GM12878 (cell line): ENCODE data around the gene KCNJ3. TPM values are rescaled to one million over a fixed set of nuclear protein-coding genes. Genes with fewer than 3 reads are reported as not detected.

Experiments used
- ATAC-seq: fragments of 200-7000 bp; cut with Tn5 transposase; 3 replicates; pipeline ENCODE4 v1.9.1; 2020; ENCODE audit warnings: mild to moderate bottlenecking, moderate library complexity
- BruUV-seq: library from RNA; stranded (reverse); fragments of 400-500 nt; replicated peaks from 2 replicates; lab custom pipeline; 2021; lab: Mats Ljungman, UMichigan
- CTCF ChIA-PET: fragments of 300-600 bp; sonication (Branson Sonifier 250); formaldehyde crosslinking; extraction: SDS; loops from one replicate; lab custom pipeline; 2021; ENCODE audit warnings: inconsistent platforms; lab: Yijun Ruan, JAX
- POLR2A ChIA-PET: fragments of 350-600 bp; formaldehyde crosslinking; extraction: SDS; loops from one replicate; lab custom pipeline; 2021; ENCODE audit warnings: inconsistent platforms; lab: Charles Lee
- RAD21 ChIA-PET: fragments of 300-600 bp; sonication (Branson Sonifier 250); formaldehyde crosslinking; loops from one replicate; lab custom pipeline; 2023; ENCODE audit warnings: antibody characterized with exemption; ENCODE audit not compliant: unreplicated experiment; lab: Charles Lee
- SMC1A ChIA-PET: fragments of 300-600 bp; sonication (Branson Sonifier 250); formaldehyde crosslinking; loops from one replicate; lab custom pipeline; 2023; ENCODE audit not compliant: unreplicated experiment, uncharacterized antibody; lab: Charles Lee
- DNase-seq: peaks from one replicate; pipeline ENCODE4 v3.0.0-alpha.2; 2011; ENCODE audit warnings: low read depth, low spot score
- FAIRE-seq: peaks from 3 replicates; lab custom pipeline; 2011; peaks lifted over from hg19 to GRCh38; lab: Jason Lieb, UNC
- H2AFZ ChIP-seq: 2 replicates; pipeline ENCODE4 v1.6.0; 2011; ENCODE audit warnings: low read depth, low read length, control low read depth; ENCODE audit not compliant: control insufficient read depth
- H3K27ac ChIP-seq: 2 replicates; pipeline ENCODE4 v1.5.1; 2011; ENCODE audit warnings: control low read depth; ENCODE audit not compliant: control insufficient read depth, insufficient read depth
- H3K27me3 ChIP-seq, 2 experiments: replicated peaks in 1 of 2; 2 replicates each; pipeline versions ENCODE4 v1.6.0 to v1.6.1; 2011; ENCODE audit warnings: low read length in 1 of 2; ENCODE audit not compliant: control insufficient read depth in 2 of 2, insufficient read depth in 2 of 2
- H3K36me3 ChIP-seq, 2 experiments: 2 replicates each; pipeline ENCODE4 v1.5.1; 2011; ENCODE audit warnings: low read length in 1 of 2; ENCODE audit not compliant: control insufficient read depth in 2 of 2, insufficient read depth in 2 of 2
- H3K4me1 ChIP-seq: 2 replicates; pipeline ENCODE4 v1.6.1; 2011; ENCODE audit warnings: mild to moderate bottlenecking, low read length, moderate library complexity, mixed read lengths; ENCODE audit not compliant: control insufficient read depth, insufficient read depth
- H3K4me2 ChIP-seq: 2 replicates; pipeline ENCODE4 v1.6.0; 2011; ENCODE audit warnings: control low read depth; ENCODE audit not compliant: control insufficient read depth, insufficient read depth
- H3K4me3 ChIP-seq: fragments of 200-600 bp; sonication (generic); 2 replicates; pipeline ENCODE4 v1.5.1; 2016
- H3K79me2 ChIP-seq: 2 replicates; pipeline ENCODE4 v1.6.0; 2011; ENCODE audit warnings: low read length; ENCODE audit not compliant: control insufficient read depth, insufficient read depth
- H3K9ac ChIP-seq: 2 replicates; pipeline ENCODE4 v1.8.0; 2011; ENCODE audit warnings: low read length, control low read depth, mixed read lengths; ENCODE audit not compliant: control insufficient read depth, insufficient read depth
- H3K9me3 ChIP-seq: replicated peaks from 3 replicates; pipeline ENCODE4 v1.5.1; 2011; ENCODE audit warnings: mild to moderate bottlenecking, low read length; ENCODE audit not compliant: control insufficient read depth, insufficient read depth
- H4K20me1 ChIP-seq: 2 replicates; pipeline ENCODE4 v1.6.0; 2011; ENCODE audit not compliant: control insufficient read depth, insufficient read depth
- CBX5 ChIP-seq: sonication (generic); IDR thresholded peaks from 2 replicates; pipeline ENCODE4 v1.6.1; 2016; ENCODE audit warnings: low read depth, moderate library complexity, mild to moderate bottlenecking, inconsistent platforms
- CHD2 ChIP-seq: IDR thresholded peaks from 2 replicates; pipeline ENCODE4 v1.6.1; 2011; ENCODE audit warnings: low read depth, low read length, improper control_type of control experiment, borderline replicate concordance
- ETV6 ChIP-seq, 2 experiments: fragments of 450-650 bp in 1 of 2; IDR thresholded peaks in 1 of 2; conservative IDR thresholded peaks in 1 of 2; 2 replicates each; pipeline ENCODE4 v1.6.1; 2014; ENCODE audit warnings: antibody characterized with exemption in 1 of 2, borderline replicate concordance in 1 of 2, low read depth in 1 of 2, mild to moderate bottlenecking in 1 of 2, moderate library complexity in 1 of 2
- FOXM1 ChIP-seq: IDR thresholded peaks from 2 replicates; pipeline ENCODE4 v1.6.1; 2012; ENCODE audit warnings: low read depth, mild to moderate bottlenecking, inconsistent platforms, low read length, moderate library complexity
- HCFC1 ChIP-seq: fragments of 150-350 bp; IDR thresholded peaks from 2 replicates; pipeline ENCODE4 v1.6.1; 2014; ENCODE audit warnings: low read length
- IKZF1 ChIP-seq: fragments of 450-650 bp; conservative IDR thresholded peaks from 2 replicates; pipeline ENCODE4 v1.6.1; 2017; ENCODE audit warnings: antibody characterized with exemption, mild to moderate bottlenecking
- JUND ChIP-seq: IDR thresholded peaks from 2 replicates; pipeline ENCODE4 v1.6.1; 2012; ENCODE audit warnings: low read depth, mild to moderate bottlenecking, low read length, improper control_type of control experiment, moderate library complexity
- MYC ChIP-seq: IDR thresholded peaks from 2 replicates; pipeline ENCODE4 v1.6.1; 2011; ENCODE audit warnings: mild to moderate bottlenecking, low read length, moderate library complexity, inconsistent platforms; ENCODE audit not compliant: insufficient read depth, insufficient replicate concordance, insufficient read length, severe bottlenecking
- NR2C1 ChIP-seq: fragments of 450-650 bp; IDR thresholded peaks from 2 replicates; pipeline ENCODE4 v1.6.1; 2017; ENCODE audit warnings: antibody characterized with exemption, mild to moderate bottlenecking, moderate library complexity
- PAX5 ChIP-seq: IDR thresholded peaks from 2 replicates; pipeline ENCODE4 v1.6.1; 2011; ENCODE audit warnings: low read depth, low read length, borderline replicate concordance
- SMARCA5 ChIP-seq: fragments of 450-650 bp; IDR thresholded peaks from 2 replicates; pipeline ENCODE4 v1.6.1; 2017; ENCODE audit warnings: mild to moderate bottlenecking
- SMC3 ChIP-seq: IDR thresholded peaks from 2 replicates; pipeline ENCODE4 v1.6.1; 2011; ENCODE audit warnings: low read length, improper control_type of control experiment, borderline replicate concordance
- YBX1 ChIP-seq: fragments of 450-650 bp; IDR thresholded peaks from 2 replicates; pipeline ENCODE4 v1.6.1; 2016; ENCODE audit warnings: antibody characterized with exemption
- ZNF207 ChIP-seq: fragments of 450-650 bp; IDR thresholded peaks from 2 replicates; pipeline ENCODE4 v1.6.1; 2014; ENCODE audit warnings: antibody characterized with exemption, mild to moderate bottlenecking, borderline replicate concordance
- ZNF217 ChIP-seq: fragments of 450-650 bp; IDR thresholded peaks from 2 replicates; pipeline ENCODE4 v1.6.1; 2017; ENCODE audit warnings: antibody characterized with exemption, mild to moderate bottlenecking
- ZZZ3 ChIP-seq: IDR thresholded peaks from 2 replicates; pipeline ENCODE4 v1.6.1; 2011; ENCODE audit warnings: low read depth; ENCODE audit not compliant: control insufficient read depth, insufficient read length
- WGBS: methylation state at CpG from one replicate; pipeline ENCODE4 v1.1.6; 2016; ENCODE audit warnings: low lambda C conversion rate; ENCODE audit not compliant: insufficient replicate concordance, insufficient coverage; ENCODE audit errors: missing lambda C conversion rate; 5-methylcytosine and 5-hydroxymethylcytosine counted together
- in situ Hi-C: fragments of 300-500 bp; cut with MboI; formaldehyde crosslinking; loops from 9 replicates; pipeline ENCODE4 v1.14.3; 2018; ENCODE audit warnings: mixed read lengths
- intact Hi-C: fragments of 100-400 bp; cut with micrococcal nuclease; formaldehyde crosslinking; loops from one replicate; pipeline ENCODE4 v1.14.2; 2022; ENCODE audit not compliant: unreplicated experiment
- polyA plus RNA-seq, 11 experiments: library from polyadenylated mRNA; depleted of rRNA in 4 of 11; unstranded in 6 of 11; stranded (reverse) in 5 of 11; fragments of >200 nt; fragmentation: Nextera tagmentation in 4 of 11; fragmentation: Illumina TruSeq in 1 of 11; extraction: Ambion mirVana in 4 of 11; extraction: Trizol in 1 of 11; gene quantifications; 1 replicate in 1 of 11; 2 replicates in 10 of 11; pipeline versions ENCODE4 v1.2.1 to v1.2.3, GENCODE V29; 2011 to 2016; ENCODE audit warnings: inconsistent platforms in 2 of 11, missing spikeins in 2 of 11, low read depth in 1 of 11
- total RNA-seq, 4 experiments: library from RNA; depleted of rRNA in 3 of 4; stranded (reverse); fragments of >200 nt in 3 of 4; fragmentation: Illumina TruSeq in 1 of 4; extraction: Trizol in 1 of 4; gene quantifications; 2 replicates each; pipeline versions ENCODE4 v1.2.1 to v1.2.3, GENCODE V29; 2013 to 2021
- TF ChIP-seq, protein P1 (sequence below): fragments of 450-650 bp; IDR thresholded peaks from 2 replicates; pipeline ENCODE4 v1.6.1; 2017; ENCODE audit warnings: mild to moderate bottlenecking, low read depth, inconsistent platforms; ENCODE audit not compliant: poor library complexity, severe bottlenecking

KCNJ3 gene
- total and polyA plus RNA-seq, 10 of the 15 experiments (the other 5 are each of a cell fraction or from before 2014, with no cell fraction given), result 0.01 to 1.1 (median 0.04) TPM; not detected in 6

DNA sequence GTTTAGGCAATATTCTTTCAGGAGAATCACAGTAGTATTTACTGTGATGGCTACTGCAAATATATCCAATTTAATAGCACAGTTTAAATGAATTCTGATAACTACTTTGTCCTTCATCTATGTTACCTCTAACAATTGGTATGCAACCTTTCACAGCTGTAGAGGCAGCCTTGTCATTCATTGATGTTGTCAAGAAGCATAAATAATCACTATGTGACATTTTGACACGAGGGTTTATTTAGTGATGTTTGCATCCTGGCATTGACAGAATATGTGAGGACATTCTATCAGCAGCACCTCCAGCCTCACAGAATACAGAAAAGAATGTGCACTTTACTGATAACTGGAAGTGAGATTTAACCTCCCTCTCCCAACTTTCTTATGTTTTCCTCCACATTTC lies 9.3 kb upstream of the KCNJ3 start:
- Histone ChIP-seq H3K27me3 (no peaks in the 10 kb centered on the region), H3K4me1 (no peaks in the 10 kb centered on the region), H3K9me3 (no peaks in the 10 kb centered on the region), H3K36me3 (no peaks in the 10 kb centered on the region), H3K4me3 (no peak overlapping the region), H3K79me2 (no peaks in the 10 kb centered on the region), H3K9ac (no peak overlapping the region), H3K4me2 (no peak overlapping the region), H2AFZ (no peak overlapping the region), H4K20me1 (no peaks in the 10 kb centered on the region), H3K27ac (no peak overlapping the region)
- WGBS, result 0% methylated on average over 1 of the region's 1 CpG
- no peak for DNase-seq
- ChIA-PET RAD21 (no interaction called here), SMC1A (no interaction called here), CTCF (no interaction called here), POLR2A (no interaction called here)
- in situ Hi-C loops (no loop called here), intact Hi-C loops (no loop called here)
- FAIRE-seq, result no peak
- no peak for ATAC-seq
- BruUV-seq, result no TSS peak
- TF ChIP-seq ZNF217 (no peak), ZNF207 (no peak), MYC (no peak), ETV6 (conservative IDR thresholded peaks at IDR 0.05 in 1 of 2, IDR thresholded peaks at IDR 0.05 in 1 of 2; ENCODE audit: borderline replicate concordance in 1 of 2, low read depth in 1 of 2) (no peak)

GRCh38 chr2:154692927-154693326 lies 5.6 kb upstream of the KCNJ3 start:
- H3K4me3 ChIP-seq, result no peak overlapping the region
- H2AFZ ChIP-seq, result no peak overlapping the region
- CTCF ChIA-PET, result no interaction called here
- no peaks in the 10 kb centered on the region for H4K20me1 ChIP-seq
- H3K4me1 ChIP-seq, result no peaks in the 10 kb centered on the region
- SMC1A ChIA-PET, result no interaction called here
- FAIRE-seq (no peak), ATAC-seq (no peak), DNase-seq (no peak)
- H3K9ac ChIP-seq, result no peak overlapping the region
- RAD21 ChIA-PET, result no interaction called here
- BruUV-seq, result no TSS peak
- H3K36me3 ChIP-seq, result no peaks in the 10 kb centered on the region
- no peaks in the 10 kb centered on the region for H3K79me2 ChIP-seq
- no peak overlapping the region for H3K27ac ChIP-seq
- no peaks in the 10 kb centered on the region for H3K9me3 ChIP-seq
- in situ Hi-C loops, result no loop called here
- H3K27me3 ChIP-seq, result peaks cover 0 to 2% of the 10 kb centered on the region in 2 experiments; a peak in 2 of 4 replicates
- intact Hi-C loops, result no loop called here
- WGBS, result 29% methylated on average over 5 of the region's 5 CpGs
- no peak overlapping the region for H3K4me2 ChIP-seq
- POLR2A ChIA-PET, result no interaction called here
- TF ChIP-seq YBX1 (no peak), FOXM1 (no peak), HCFC1 (no peak), NR2C1 (no peak), CHD2 (no peak), SMARCA5 (no peak), SMC3 (no peak), IKZF1 (no peak), PAX5 (no peak), ZZZ3 (no peak), CBX5 (no peak), JUND (no peak)
- TF ChIP-seq, protein P1, sequence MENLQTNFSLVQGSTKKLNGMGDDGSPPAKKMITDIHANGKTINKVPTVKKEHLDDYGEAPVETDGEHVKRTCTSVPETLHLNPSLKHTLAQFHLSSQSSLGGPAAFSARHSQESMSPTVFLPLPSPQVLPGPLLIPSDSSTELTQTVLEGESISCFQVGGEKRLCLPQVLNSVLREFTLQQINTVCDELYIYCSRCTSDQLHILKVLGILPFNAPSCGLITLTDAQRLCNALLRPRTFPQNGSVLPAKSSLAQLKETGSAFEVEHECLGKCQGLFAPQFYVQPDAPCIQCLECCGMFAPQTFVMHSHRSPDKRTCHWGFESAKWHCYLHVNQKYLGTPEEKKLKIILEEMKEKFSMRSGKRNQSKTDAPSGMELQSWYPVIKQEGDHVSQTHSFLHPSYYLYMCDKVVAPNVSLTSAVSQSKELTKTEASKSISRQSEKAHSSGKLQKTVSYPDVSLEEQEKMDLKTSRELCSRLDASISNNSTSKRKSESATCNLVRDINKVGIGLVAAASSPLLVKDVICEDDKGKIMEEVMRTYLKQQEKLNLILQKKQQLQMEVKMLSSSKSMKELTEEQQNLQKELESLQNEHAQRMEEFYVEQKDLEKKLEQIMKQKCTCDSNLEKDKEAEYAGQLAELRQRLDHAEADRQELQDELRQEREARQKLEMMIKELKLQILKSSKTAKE, result no peak
